Dermis lymphatic vessel endothelial cell (primary cell): ENCODE measurements around the gene ITPKB. TPM values are rescaled to one million over a fixed set of nuclear protein-coding genes. Genes with fewer than 3 reads are reported as not detected.

ENCODE experiments used
- total RNA-seq: library from RNA; depleted of rRNA; stranded (reverse); fragments of >200 nt; gene quantifications from 2 replicates; pipeline ENCODE4 v1.2.1, GENCODE V29; 2014

Gene ITPKB
- 25.7 and 28.9 TPM in 2 replicates for total RNA-seq

GRCh38 chr1:226738995-226739695, at the start of gene ITPKB:
Gene ITPKB (minus strand): TSS chr1:226739282. CDS start chr1:226737458, 1,824 bp downstream.

Other genes with a start within 250 kb of the ITPKB start
- gene STUM, start 190.5 kb downstream of the ITPKB start, total RNA-seq: 0.09 and 0.33 TPM in 2 replicates
- 60.3 and 86.3 TPM in 2 replicates for gene PSEN2, start 131.3 kb upstream of the ITPKB start, total RNA-seq
- 31.8 and 32.4 TPM in 2 replicates for gene COQ8A, start 201.0 kb upstream of the ITPKB start, total RNA-seq